NB4 (cell line): ENCODE results near the gene GAD2.

Experiments
- POLR2A ChIP-seq: IDR thresholded peaks from 2 replicates; pipeline ENCODE4 v1.6.1; 2011; ENCODE audit warnings: mild to moderate bottlenecking; ENCODE audit not compliant: insufficient read length; ENCODE audit errors: extremely low read depth
- TF ChIP-seq, protein P1 (sequence below): IDR thresholded peaks from one replicate; pipeline ENCODE4 v1.5.1; 2012; ENCODE audit warnings: low read depth, low read length

DNA sequence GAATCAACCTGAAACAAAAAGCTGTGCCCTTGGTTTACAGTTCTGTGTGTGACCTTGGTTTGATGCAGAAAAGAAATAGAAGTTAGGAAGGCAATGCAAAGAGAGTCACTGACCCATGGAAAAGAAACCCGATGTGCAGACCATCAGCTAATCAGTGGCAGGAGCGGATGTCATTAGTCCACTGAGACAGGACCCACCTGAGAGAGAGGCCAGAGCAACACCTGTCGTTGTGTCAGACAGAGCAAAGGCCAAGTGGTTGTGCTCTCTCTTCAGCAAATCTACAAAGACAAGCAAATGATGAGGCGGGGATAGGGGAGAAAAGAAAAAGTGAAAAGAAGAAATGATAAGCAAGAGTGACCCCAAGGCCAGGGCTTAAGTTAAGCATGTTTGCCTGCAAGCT, 8.7 kb downstream of the GAD2 start:
- TF ChIP-seq, protein P1, sequence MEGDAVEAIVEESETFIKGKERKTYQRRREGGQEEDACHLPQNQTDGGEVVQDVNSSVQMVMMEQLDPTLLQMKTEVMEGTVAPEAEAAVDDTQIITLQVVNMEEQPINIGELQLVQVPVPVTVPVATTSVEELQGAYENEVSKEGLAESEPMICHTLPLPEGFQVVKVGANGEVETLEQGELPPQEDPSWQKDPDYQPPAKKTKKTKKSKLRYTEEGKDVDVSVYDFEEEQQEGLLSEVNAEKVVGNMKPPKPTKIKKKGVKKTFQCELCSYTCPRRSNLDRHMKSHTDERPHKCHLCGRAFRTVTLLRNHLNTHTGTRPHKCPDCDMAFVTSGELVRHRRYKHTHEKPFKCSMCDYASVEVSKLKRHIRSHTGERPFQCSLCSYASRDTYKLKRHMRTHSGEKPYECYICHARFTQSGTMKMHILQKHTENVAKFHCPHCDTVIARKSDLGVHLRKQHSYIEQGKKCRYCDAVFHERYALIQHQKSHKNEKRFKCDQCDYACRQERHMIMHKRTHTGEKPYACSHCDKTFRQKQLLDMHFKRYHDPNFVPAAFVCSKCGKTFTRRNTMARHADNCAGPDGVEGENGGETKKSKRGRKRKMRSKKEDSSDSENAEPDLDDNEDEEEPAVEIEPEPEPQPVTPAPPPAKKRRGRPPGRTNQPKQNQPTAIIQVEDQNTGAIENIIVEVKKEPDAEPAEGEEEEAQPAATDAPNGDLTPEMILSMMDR, result no peak
- no peak for TF ChIP-seq POLR2A
